8988T (cell line): ENCODE measurements around the gene FXYD3.
"Not testable (repeated sequence)": the region's sequence is repeated elsewhere in the genome, so short reads cannot be mapped to it uniquely, and the experiment has no call there.

ENCODE experiments used
- DNase-seq: peaks from one replicate; pipeline ENCODE4 v3.0.0; 2011

The FXYD3 gene

GRCh38 chr19:35144259-35144599 is 28.6 kb downstream of the FXYD3 start:
- DNase-seq: no peak

DNA sequence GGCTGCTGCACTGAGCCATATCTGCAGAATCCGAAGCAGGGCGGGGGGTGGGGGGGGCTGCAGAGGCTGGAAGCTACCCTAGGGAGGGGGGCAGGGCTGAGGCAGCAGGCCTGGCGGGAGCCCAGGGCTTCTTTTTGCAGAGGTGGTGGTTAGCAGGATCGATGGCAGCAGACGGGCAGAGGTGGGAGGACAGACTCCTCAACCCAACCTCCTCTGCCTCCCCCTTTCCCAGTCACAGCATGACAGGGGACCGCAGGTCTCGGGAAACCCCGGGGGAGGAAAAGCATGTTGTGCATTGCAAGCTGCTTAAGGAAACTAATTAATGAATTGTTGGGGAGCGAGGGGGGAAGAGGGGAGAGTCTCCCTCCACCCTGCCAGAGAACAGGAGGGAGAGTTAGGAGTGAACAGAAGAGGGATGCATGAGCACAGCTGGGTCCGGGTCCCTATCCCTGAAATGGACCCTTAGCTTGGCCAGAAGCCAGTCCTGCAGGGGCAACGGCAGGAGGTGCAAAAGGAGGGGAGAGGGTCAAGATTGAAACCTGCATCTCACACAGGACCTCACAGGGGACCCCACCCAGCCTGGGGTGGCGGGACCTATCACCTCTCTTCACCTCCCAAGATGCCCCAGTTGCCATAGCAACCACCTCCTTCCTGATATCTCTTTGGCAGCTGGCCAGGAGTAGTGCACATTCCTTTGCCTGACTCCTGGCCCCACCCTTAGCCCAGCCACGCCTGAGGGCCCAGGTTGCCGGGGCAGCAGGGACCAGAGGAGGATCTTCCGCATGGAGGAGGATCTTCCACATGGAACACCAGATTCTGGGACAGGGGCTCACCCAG is 29.2 kb downstream of the FXYD3 start:
- peak; percentile 84 for DNase-seq

GRCh38 chr19:35146746-35147459 is 31.3 kb downstream of the FXYD3 start:
- DNase-seq: no peak

- no peak for DNase-seq
Observed at GRCh38 chr19:35149463-35149862, 33.8 kb downstream of the FXYD3 start.

GRCh38 chr19:35150445-35150844 is 34.8 kb downstream of the FXYD3 start:
- no peak for DNase-seq

DNA sequence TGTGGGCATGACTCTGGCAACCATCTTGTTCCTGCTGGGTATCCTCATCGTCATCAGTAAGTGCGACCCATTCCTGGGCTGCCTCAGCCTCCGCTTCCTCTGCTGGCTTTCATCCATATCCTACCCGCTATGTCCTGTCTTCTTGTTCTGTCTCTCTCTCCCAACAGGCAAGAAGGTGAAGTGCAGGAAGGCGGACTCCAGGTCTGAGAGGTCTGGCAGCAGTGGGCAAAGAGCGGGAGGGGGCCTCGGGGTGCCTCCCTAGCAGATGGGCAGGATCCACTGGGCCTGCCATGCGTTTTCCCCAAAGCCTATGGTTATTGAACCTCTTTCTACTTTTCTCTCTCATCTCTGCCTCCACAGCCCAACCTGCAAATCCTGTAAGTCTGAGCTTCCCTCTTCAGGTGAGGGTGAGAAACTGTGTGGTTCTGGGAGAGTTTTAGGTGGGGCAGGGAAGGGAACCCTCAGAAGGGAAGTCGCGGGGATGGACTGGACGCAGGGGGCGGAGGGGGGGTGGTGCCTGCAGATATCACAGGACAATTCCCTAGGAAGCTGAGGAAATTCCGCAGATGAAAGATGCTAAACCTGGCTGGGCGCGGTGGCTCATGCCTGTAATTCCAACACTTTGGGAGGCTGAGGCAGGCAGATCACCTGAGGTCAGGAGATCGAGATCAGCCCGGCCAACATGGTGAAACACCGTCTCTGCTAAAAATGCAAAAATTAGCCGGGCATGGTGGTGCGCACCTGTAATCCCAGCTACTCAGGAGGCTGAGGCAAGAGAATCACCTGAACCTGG is 35.8 kb downstream of the FXYD3 start:
- no peak for DNase-seq

DNA sequence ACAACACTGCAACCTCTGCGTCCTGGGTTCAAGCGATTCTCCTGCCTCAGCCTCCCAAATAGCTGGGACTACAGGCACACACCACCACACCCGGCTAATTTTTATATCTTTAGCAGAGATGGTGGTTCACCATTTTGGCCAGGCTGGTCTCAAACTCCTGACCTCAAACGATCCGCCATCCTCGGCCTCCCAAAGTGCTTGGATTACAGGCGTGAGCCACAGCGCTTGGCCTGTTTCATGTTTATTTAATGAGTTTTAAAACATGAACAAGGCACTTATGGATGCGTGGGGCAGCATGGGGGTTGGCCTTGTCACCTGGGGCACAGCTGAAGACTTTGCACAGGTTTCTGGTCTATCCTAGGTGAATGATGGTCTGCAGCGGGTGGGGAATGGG is 37.5 kb downstream of the FXYD3 start:
- not testable (repeated sequence) for DNase-seq

DNA sequence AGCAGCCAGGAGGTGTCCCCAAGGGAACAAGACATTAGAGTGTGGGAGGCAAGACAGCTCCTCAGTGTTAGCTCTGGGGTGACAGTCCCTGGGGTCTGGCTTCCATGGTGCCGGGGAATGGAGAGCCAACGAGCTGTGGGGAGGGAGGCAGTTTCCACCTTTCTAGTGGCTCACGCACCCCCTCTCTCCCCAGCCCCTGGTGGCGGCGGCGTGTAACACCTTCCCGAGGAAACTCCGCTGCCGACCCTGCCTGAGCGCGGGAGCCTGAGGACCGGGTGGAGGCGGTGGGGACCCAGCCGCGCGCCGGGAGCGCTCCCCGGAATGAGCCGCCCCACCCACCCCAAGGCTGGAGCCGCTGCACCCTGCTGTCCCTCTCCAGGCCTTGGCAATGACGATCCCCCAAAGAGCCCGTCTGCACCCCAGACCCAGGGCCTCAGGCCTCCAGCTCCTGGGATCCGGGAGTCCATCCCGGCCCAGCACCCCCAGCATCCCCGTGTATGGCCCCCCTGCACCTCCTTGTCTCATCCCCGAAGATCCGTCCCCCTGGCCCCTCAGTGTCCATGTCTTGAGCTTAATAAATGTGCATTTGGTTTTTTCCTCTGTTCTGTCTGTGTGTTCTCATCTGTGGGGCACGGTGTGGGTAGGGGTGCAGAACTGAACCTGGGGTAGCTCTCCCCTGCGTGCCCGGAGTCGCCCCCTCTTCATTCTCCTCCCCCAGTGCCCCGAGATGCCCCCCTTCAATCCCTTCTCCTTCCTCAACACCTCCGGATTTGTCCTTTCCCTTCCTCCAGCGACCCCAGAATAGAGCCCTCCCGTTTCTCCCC is 38.3 kb downstream of the FXYD3 start:
- peak; percentile 87 for DNase-seq

- DNase-seq: peak; percentile 85
Observed at GRCh38 chr19:35154525-35155406, 39.1 kb downstream of the FXYD3 start, which contains the start of gene FXYD5. Gene FXYD5 (plus strand): TSS chr19:35154735. CDS start chr19:35155551, 816 bp downstream.

GRCh38 chr19:35155441-35155840 is 39.8 kb downstream of the FXYD3 start:
- no peak for DNase-seq

DNA sequence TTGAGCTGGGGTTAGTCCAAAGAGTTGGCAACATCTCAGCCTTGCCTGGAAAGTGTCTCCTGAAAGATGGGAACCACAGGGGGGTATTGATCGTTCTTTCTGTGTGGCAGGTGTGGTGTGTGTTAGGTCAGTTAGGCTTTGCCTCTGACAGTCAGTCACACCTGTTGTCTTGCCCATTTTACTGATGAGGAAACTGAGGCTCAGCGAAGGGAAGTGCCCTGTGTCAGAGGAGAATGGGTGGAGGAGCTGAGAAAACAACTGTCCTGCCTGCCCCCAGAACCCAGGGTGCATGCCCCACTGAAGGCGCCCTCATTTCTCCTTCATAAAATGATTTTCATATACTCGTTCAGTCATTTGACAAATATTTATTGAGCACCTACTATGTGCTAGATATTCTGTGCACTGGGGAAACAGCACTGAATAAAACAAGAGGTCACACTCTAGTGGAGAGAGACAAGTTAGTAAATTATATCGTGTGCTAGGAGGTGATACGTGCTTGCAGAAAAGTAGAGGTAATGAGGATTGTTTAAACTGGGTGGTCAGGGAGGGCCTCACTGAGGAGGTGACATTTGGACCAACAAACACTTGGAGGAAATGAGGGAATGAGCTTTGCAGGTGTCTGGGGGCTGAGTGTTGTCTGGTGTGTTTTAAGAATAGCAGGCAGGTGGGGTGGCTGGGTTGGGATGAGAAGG is 40.5 kb downstream of the FXYD3 start:
- DNase-seq: no peak

DNA sequence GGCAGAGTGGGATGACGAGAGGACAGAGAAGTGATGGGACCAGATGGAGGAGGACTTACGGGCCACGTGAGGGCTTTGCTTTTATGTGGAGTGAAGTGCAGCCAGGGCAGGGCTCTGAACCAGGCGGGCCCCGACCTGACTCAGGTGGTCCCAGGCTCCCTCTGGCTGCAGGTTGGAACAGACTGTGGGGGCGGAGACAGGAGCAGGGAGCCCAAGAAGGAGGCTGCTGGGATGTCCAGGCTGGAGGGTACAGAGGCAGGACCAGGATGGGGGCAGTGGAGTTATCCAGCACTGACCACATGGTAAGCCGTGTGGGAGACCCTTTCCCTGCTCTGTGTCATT is 41.0 kb downstream of the FXYD3 start:
- DNase-seq: no peak

DNA sequence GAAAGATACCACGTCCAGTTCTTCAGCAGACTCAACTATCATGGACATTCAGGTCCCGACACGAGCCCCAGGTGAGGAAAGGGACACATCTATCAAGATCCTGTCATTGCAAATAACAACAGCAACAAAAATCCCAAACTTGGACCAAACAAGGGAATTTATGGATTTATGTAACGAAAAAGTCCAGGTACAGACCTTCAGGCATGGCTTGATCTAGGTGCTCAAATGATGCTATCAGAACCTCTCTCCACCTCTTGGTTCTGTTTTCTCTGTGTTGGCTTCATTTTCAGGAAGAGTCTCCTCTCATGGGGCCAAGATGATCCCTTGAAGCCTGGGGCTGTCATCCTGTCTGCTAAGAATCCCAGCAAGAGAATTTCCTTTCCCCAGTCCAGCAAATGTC is 41.8 kb downstream of the FXYD3 start:
- DNase-seq: no peak

- DNase-seq: no peak
Observed at GRCh38 chr19:35159606-35160005, 44.0 kb downstream of the FXYD3 start.

GRCh38 chr19:35160629-35161433 is 45.2 kb downstream of the FXYD3 start:
- DNase-seq: no peak

DNA sequence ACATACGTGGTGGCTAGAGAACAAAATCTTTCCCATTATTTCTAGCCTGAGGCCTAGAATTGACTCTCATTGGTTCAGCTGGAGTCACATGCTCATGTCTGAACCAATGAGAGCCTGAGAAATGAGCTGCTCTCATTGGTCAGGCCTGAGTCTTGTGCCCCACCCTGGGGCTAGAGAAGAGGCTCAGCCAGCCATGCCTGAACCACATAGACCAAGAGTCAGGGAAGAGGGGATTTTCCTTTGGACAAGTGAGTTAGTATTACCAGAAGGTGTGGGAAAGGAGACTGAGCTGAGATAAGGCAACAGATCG is 45.8 kb downstream of the FXYD3 start:
- DNase-seq: no peak

DNA sequence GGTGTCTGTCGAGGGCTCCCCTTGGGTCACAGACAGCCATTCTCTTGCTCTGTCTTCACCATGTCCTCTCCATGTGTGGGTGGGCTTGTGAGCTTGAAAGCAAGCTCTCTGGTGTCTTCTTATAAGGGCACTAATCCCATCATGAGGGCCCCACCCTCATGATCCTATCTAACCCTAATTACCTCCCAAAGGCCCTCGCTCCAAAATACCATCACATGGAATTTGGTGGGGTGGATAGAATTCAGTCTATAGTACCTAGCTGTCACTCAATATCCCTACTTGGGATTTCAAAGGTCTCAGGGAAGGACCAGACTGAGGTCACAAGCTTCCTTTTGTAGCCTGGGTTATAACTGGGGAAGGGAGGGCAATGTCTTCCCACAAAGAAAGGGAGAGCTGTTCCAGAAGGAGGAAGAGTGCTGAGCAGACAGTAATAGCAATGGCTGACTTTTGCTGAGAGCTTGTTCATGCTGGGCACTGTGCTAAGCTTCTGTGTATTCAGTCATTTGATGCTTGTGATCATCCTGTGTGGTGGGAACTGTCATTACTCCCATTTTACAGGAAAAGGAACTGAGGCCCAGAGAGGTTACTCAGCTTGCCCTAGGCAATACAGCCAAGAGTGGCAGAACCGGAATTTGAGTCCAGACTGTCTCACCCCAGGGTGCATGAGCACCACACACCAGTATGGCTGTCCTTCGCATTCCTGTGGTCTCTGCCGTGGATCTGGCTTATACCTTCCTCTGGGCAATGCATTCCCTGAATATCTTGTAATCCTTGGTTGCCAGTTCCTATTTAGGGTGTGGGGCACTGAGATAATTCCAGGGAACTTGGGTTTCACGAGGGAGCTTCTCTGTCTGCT is 47.1 kb downstream of the FXYD3 start:
- DNase-seq: no peak

GRCh38 chr19:35164418-35164817 is 48.8 kb downstream of the FXYD3 start:
- no peak for DNase-seq
